Measurements from ENCODE around the gene ABL1. TPM values are rescaled to one million over a fixed set of nuclear protein-coding genes. Genes with fewer than 3 reads are reported as not detected.

The ABL1 gene
- total RNA-seq, 1 donor from 2014 or later: 113 TPM

DNA sequence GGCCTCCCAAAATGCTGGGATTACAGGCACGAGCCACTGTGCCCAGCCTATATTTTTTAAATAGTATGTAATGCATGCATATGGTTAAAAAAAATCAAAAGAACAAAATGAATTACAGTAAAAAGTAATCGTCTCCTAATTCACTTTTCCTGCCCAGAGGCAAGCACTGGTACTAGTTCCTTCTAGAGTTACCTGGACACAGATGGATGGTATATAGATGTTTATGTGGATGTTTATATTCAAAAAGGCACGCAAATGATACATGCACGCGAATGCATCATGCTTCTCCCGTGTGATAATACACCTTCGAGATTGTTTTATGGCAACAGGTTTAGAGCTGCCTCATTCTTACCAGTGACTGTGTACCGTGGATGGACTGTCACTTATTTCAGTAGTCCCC is 21.4 kb downstream of the ABL1 start:
- Mint-ChIP-seq H3K27me3 (no peaks in the 10 kb centered on the region), H3K27ac (no peak overlapping the region), H3K4me3 (ENCODE audit: low read depth) (no peak overlapping the region), H3K9me3 (ENCODE audit: low read depth) (no peaks in the 10 kb centered on the region), H3K4me1 (ENCODE audit: low read depth) (peaks cover 14% of the 10 kb centered on the region), H3K36me3 (ENCODE audit: insufficient read depth) (peaks cover 21% of the 10 kb centered on the region)
- TF ChIP-seq, protein P1, sequence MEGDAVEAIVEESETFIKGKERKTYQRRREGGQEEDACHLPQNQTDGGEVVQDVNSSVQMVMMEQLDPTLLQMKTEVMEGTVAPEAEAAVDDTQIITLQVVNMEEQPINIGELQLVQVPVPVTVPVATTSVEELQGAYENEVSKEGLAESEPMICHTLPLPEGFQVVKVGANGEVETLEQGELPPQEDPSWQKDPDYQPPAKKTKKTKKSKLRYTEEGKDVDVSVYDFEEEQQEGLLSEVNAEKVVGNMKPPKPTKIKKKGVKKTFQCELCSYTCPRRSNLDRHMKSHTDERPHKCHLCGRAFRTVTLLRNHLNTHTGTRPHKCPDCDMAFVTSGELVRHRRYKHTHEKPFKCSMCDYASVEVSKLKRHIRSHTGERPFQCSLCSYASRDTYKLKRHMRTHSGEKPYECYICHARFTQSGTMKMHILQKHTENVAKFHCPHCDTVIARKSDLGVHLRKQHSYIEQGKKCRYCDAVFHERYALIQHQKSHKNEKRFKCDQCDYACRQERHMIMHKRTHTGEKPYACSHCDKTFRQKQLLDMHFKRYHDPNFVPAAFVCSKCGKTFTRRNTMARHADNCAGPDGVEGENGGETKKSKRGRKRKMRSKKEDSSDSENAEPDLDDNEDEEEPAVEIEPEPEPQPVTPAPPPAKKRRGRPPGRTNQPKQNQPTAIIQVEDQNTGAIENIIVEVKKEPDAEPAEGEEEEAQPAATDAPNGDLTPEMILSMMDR (IDR thresholded peaks at IDR 0.05; ENCODE audit: unreplicated experiment): no peak
- DNase-seq (ENCODE audit: low spot score, unreplicated experiment): no peak

DNA sequence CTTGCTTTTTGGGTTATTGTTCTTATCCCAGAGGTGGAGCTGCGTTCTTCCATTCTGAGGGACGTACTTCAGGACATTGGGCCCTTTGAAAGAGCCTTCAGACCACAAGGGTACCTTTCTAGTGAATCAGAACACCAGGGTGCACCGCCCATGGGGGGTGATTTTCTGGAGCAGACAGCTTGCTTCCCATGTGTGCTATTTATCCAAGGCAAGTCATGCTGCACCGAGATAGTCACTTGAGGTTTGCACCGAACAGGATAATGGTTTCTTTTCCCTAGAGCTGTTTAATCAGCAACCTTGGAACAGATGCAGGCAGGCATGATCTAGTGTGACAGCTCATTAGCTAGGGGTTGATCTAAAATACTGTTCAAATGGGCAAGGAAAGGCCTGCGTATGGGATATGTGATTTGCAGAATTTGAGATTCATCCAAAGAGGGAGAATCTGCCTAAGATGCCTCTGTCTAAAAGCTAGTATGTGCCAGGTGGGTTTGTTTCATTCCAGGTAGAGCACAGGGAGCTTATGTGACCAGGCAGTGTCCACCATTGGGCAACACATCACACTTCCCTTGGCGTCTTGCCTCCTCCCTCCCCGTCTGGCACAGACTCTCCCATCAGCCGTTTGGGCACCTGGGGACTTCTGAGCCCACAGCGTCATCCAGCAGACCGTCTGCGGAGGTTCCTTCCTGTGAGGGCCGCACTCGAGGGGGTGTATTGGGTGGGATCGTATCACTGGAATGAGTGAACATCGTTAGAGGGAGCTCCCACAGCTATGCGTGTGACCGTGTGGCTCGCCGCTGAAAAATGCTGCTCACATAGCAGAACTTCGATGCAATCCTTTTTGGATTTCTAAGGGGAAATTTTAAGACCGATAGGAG is 23.0 kb downstream of the ABL1 start:
- Mint-ChIP-seq H3K4me1 (ENCODE audit: low read depth) (peaks cover 14% of the 10 kb centered on the region), H3K36me3 (ENCODE audit: insufficient read depth) (peaks cover 24% of the 10 kb centered on the region), H3K4me3 (ENCODE audit: low read depth) (no peak overlapping the region), H3K9me3 (ENCODE audit: low read depth) (no peaks in the 10 kb centered on the region), H3K27ac (peak overlapping the region; percentile 82), H3K27me3 (no peaks in the 10 kb centered on the region)
- DNase-seq (ENCODE audit: low spot score, unreplicated experiment): no peak
- TF ChIP-seq, protein P1 (IDR thresholded peaks at IDR 0.05; ENCODE audit: unreplicated experiment): no peak

DNA sequence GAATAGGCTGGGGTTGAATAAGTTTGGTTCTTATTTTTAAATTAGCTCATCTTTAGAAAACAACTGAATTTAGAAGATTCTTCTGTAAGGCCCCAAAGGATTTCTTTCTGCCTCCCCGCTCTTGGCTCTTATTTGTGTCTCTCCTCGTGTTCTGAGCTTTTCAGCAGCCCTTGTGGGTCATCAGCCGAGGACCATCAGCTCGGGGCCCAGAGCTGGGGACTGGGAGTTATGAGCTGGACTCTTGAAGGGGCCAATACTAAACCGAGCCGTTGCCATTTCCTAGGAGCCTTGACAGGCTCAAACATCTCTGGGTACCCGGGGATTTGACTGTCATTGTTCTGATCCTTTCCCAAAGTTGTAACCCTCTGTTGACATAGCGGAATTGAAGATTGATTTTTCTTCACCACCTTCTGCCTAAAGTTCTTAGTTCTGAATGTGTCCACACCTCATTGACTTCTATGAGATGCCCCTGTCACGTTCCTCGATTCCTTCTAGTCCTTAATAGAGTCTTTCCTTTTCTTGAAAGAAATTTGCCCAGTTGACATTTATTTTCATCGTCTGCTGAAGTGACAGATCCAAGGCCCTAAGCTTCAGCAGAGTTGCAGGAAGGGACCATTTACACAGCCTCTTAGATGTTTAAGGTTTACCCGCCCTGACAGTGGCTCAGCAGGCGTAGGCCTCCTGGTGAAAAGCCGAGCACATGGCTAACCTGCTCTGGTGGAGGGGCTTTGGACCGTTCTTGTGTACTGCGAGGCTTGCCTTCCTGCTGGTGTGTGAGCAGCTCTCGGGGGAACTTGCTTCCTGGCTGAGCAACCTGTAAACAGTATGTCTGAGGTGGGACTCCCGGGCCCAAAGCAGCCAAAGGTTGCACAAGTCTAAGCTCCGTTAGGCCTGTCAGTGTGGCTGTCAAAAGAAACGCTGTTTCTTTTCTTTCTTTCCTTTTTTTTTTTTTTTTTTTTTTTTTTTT is 24.0 kb downstream of the ABL1 start:
- Mint-ChIP-seq H3K36me3 (ENCODE audit: insufficient read depth) (peaks cover 27% of the 10 kb centered on the region), H3K4me3 (ENCODE audit: low read depth) (no peak overlapping the region), H3K27ac (no peak overlapping the region), H3K9me3 (ENCODE audit: low read depth) (no peaks in the 10 kb centered on the region), H3K27me3 (no peaks in the 10 kb centered on the region), H3K4me1 (ENCODE audit: low read depth) (peaks cover 18% of the 10 kb centered on the region)
- TF ChIP-seq, protein P1 (IDR thresholded peaks at IDR 0.05; ENCODE audit: unreplicated experiment): no peak
- no peak for DNase-seq (ENCODE audit: low spot score, unreplicated experiment)

DNA sequence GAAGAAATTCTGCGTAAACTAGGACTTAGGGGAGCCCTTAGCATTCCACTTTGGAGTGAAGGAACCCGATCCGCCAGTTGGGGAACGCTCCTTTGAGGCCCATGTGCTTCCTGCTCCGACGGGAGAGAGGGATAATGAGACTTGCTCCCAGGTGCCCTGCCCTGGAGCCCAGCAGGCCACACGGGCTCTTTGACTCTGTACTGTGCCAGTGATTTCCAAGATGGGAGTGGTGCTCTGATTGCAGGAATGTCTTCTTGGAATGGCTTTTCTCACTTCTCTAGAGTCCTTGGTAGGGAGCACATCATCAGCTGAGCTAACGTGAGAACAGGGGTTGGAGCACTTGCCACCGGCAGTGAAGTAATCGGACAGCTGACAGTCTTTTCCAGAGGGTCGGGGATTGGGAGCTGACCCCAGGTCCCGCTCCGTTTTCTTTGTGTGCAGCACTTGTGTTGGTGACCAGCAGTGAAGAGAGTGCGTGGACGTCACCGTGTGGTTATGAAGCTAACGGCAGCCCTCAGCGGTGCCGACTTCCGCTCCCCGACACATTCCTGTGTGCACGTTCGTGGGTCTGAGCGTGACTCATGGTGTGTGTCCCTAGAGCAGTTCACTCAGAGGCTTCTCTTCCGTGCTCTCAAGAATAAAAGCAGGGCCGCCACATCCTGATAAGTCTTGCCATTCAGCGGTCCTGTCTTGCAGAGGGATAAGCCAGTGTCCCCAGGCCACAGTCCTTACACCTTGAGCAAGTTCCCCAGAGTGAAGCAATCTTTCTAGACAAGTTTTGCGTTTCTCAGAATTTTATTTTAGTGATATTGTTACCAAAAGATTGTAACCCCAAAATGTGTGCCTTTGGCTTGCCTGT is 25.6 kb downstream of the ABL1 start:
- Mint-ChIP-seq H3K9me3 (ENCODE audit: low read depth) (no peaks in the 10 kb centered on the region), H3K27ac (peak overlapping the region; percentile 83), H3K27me3 (no peaks in the 10 kb centered on the region), H3K4me3 (ENCODE audit: low read depth) (no peak overlapping the region), H3K4me1 (ENCODE audit: low read depth) (peaks cover 18% of the 10 kb centered on the region), H3K36me3 (ENCODE audit: insufficient read depth) (peaks cover 27% of the 10 kb centered on the region)
- DNase-seq (ENCODE audit: low spot score, unreplicated experiment): no peak
- TF ChIP-seq, protein P1 (IDR thresholded peaks at IDR 0.05; ENCODE audit: unreplicated experiment): no peak
